ENCODE data around the gene UNC79. TPM values are rescaled to one million over a fixed set of nuclear protein-coding genes. Genes with fewer than 3 reads are reported as not detected.

Gene UNC79
- total RNA-seq, 4 donors from 2014 or later = 0.08 to 0.29 (median 0.12) TPM

DNA sequence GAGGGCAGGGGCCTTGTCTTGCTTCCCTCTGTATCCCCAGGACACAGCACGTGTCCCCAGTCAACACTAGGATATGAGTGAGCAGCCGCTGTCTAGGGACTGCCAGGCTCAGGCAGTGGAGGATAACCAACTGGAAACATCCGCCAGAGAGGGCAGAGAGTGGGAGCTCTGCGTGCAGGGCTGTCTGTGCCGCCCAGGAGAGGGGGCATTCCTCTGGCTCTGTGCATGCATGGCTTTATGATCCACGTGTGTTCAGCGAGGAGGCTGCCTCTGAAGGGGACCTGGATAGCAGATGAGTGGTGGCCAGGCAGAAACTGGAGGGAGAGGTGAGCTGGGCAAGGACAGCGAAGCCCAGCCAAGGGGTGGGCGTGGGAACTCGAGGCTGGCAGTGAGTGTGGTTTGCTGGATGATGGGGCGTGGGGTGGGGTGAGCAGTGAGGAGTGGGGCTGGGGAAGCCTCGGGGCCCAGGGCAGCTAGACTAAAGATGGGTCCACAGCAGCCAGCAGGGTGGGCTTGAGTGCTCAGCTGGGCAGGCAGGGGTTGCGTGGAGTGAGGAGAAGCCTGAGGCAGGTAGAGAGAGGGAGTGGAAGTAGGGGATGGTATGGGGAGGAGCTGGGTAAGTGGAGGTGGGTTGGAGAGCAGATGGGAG is 284.7 kb downstream of the UNC79 start:
- peak; percentile 38 to 69 for DNase-seq
- no peak for TF ChIP-seq POLR2A (IDR thresholded peaks at IDR 0.05)
- TF ChIP-seq, protein P1, sequence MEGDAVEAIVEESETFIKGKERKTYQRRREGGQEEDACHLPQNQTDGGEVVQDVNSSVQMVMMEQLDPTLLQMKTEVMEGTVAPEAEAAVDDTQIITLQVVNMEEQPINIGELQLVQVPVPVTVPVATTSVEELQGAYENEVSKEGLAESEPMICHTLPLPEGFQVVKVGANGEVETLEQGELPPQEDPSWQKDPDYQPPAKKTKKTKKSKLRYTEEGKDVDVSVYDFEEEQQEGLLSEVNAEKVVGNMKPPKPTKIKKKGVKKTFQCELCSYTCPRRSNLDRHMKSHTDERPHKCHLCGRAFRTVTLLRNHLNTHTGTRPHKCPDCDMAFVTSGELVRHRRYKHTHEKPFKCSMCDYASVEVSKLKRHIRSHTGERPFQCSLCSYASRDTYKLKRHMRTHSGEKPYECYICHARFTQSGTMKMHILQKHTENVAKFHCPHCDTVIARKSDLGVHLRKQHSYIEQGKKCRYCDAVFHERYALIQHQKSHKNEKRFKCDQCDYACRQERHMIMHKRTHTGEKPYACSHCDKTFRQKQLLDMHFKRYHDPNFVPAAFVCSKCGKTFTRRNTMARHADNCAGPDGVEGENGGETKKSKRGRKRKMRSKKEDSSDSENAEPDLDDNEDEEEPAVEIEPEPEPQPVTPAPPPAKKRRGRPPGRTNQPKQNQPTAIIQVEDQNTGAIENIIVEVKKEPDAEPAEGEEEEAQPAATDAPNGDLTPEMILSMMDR (IDR thresholded peaks at IDR 0.05) = no peak

DNA sequence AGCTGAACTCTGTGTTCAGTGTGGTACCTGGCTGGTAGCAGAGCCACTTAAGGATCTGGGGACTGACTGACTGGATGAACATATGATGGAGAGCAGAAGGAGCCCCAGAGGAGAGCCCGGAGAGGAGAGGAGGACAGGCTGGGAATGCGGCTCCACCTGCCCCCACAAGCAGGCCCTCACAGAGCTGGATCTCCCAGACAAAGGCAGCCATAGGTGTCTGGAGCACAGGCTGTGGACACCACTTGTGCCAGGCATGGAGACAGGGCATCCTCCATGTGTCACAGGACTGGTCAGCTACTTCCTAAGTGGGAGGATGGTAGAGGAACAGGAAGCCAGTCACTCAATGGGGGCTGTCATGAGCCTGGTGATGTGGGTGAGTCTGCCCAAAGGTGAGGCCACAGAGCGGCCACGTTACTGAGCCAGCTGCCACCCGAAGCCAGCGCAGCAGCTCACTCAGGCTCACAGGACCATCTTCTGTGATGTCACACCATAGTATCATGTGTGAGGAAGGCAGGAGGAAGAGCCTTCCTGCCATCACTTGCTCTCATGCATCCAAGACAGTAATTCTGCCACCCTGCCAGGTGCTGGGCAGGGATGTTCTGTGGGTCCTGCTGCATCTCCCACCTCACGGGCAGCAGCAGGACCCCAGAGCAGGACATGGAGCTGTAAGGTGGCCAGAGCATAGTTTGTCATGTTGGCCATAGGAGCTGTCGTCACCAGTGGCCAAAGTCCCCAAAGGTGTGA is 285.4 kb downstream of the UNC79 start:
- WGBS, 2 donors = 87 to 93% methylated on average over 4 to 8 of the region's 8 CpGs
- Histone ChIP-seq H3K4me1 (peaks cover 33 to 37% of the 10 kb centered on the region in 2 donors), H3K9me3 (no peaks in the 10 kb centered on the region), H3K27ac (no peak overlapping the region), H3K27me3 (no peaks in the 10 kb centered on the region), H3K36me3 (no peaks in the 10 kb centered on the region), H3K4me3 (replicated peaks in 1 of 3) (no peak overlapping the region)
- TF ChIP-seq POLR2A (IDR thresholded peaks at IDR 0.05) = no peak
- TF ChIP-seq, protein P1 (IDR thresholded peaks at IDR 0.05) = no peak
- intact Hi-C loops (cut with DNase I) = no loop called here
- DNase-seq = no peak

More for the DNA sequence above, 284.7 kb downstream of the UNC79 start:
- intact Hi-C loops (cut with DNase I) = no loop called here
- Histone ChIP-seq H3K9me3 (no peaks in the 10 kb centered on the region), H3K27ac (no peak overlapping the region), H3K4me1 (peaks cover 33 to 37% of the 10 kb centered on the region in 2 donors), H3K36me3 (no peaks in the 10 kb centered on the region), H3K4me3 (replicated peaks in 1 of 3) (no peak overlapping the region), H3K27me3 (no peaks in the 10 kb centered on the region)
- WGBS, 2 donors = 45 to 56% methylated on average over 13 of the region's 13 CpGs

DNA sequence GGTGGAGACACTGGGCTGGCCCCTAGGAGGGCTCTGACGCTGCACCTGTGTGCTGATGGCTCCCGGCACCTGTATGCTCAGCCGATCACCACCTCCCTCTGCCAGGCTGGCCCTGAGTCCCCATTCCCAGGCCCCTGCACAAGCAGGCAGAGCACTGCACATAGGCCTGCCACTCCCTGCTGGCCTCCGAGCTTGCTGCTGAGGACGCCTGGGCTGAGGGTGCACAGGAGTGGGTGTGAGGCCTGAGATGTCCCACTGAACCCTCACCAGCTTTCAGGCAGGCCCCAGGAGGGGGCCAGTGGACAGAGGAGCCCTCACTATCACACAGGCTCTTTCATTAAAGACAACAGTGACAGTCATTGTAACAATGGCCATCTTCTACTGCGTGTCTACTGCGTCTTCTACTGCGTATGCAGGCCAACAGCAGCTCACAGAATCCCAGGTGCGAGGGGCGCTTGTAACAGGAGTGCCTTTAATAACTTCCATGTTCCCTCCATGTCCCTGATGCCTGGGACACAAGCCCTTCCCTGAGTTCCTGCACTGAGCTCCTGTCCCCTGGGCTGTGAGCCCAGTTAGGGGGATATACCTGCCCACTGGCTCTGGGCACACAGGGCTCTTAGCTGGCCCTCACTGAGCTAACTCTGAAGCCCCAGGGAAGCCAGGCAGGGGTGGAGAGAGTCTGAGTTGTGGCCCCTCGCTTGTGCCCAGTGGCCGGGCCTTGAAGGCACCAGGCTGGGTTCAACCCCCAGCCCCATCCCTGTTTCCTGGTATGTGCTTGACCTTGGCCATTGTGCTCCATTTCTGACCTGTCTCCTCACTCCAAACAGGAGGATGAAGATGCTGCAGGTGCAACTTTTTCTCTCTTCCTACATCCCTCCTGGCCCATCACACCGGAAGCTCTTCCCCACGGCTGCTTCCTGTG is 286.3 kb downstream of the UNC79 start:
- Histone ChIP-seq H3K27ac (no peak overlapping the region), H3K4me3 (replicated peaks in 1 of 3) (no peak overlapping the region), H3K27me3 (no peaks in the 10 kb centered on the region), H3K36me3 (no peaks in the 10 kb centered on the region), H3K4me1 (peaks cover 26 to 29% of the 10 kb centered on the region in 2 donors), H3K9me3 (no peaks in the 10 kb centered on the region)
- TF ChIP-seq, protein P1 (IDR thresholded peaks at IDR 0.05) = no peak
- TF ChIP-seq POLR2A (IDR thresholded peaks at IDR 0.05) = no peak
- WGBS, 2 donors = 96 to 97% methylated on average over 10 to 11 of the region's 14 CpGs
- no peak for DNase-seq
- intact Hi-C loops (cut with DNase I) = no loop called here

DNA sequence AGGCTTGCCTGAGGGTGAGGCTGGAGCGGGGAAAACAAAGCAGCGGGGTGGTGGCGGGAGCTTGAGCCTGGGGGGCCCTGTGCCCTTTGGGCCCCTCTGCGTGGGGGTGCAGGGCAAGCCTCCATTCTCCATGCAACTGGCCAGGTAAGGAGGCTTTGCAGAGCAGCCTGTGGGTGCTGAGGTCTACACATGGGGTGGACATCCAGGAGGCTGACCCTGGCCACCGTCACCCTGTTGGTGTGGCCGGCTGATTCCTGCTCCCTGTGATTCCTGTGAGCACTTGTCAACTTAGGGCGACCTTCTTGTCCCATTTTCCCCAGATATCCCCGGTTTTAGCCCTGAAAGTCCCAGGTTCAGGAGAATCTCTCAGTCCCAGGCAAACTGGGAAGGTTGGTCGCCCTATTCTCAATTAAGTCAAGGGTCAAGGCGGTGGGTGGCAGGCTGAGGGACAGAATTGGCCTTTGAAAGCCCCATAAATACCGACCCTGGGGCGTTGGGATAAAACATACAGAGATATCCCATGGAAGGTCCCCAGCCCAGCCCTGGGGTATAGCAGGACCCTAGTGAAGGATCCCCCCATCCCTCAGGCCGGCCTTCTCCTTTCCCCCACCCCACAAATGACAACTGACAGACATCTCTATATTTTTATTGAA is 287.1 kb downstream of the UNC79 start:
- H3K4me1 ChIP-seq = peaks cover 18 to 21% of the 10 kb centered on the region in 2 donors
- TF ChIP-seq, protein P1 (IDR thresholded peaks at IDR 0.05) = no peak
- no peak for TF ChIP-seq POLR2A (IDR thresholded peaks at IDR 0.05)
- H3K27me3 ChIP-seq = no peaks in the 10 kb centered on the region
- no peak for DNase-seq
- no peak overlapping the region for H3K4me3 ChIP-seq (replicated peaks in 1 of 3)
- no peak overlapping the region for H3K27ac ChIP-seq
- no peaks in the 10 kb centered on the region for H3K9me3 ChIP-seq
- WGBS, 2 donors = 91 to 93% methylated on average over 10 to 13 of the region's 13 CpGs
- intact Hi-C loops (cut with DNase I) = no loop called here
- no peaks in the 10 kb centered on the region for H3K36me3 ChIP-seq

Measured in thyroid gland (tissue), 4 donors.